Measurements from ENCODE around the gene SLC7A14.

The SLC7A14 gene

DNA sequence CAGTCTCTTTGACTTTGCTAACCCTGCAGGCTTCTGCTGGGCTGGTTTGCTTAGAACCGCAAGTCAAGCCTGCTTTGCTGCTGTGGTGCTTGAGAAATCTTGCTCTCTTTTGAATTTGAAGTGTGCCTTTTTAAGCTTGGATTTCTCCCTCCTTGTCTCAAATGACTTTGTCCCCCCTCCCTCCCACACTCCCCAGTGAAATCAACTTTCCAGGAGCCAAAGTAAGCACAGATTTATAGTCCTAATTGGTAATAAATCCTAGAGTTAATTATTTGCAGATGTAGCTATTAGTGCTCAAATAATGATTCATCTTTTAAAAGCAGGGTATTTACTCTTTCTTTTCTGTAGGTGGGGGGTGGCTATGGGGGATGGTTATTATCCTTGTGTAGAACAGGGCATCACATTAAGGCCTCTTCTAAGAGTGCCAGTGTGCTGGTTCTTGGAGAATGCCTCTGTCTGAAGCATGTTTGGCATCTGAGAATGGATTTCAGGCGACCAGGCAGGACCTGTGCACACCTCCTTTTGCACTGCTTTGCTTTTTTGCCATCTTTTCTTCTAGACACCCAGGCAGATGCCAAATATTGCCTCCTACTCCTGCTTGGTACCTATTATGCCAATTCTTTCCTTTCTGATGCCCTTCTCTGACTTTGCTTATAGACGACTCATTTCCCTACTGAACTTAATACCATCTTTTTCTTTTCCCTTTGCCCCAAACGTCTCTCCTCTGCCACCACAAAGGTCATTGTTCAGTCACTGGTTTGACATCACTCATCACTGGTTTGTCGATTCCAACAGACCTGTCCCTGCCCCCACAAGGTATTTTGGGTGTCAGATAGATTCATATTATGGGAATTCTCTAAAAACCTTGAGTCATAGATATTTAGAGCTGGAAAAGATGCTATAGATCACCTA, 116.5 kb downstream of the SLC7A14 start:
- peak; percentile 63 for DNase-seq (ENCODE audit: low spot score)

DNA sequence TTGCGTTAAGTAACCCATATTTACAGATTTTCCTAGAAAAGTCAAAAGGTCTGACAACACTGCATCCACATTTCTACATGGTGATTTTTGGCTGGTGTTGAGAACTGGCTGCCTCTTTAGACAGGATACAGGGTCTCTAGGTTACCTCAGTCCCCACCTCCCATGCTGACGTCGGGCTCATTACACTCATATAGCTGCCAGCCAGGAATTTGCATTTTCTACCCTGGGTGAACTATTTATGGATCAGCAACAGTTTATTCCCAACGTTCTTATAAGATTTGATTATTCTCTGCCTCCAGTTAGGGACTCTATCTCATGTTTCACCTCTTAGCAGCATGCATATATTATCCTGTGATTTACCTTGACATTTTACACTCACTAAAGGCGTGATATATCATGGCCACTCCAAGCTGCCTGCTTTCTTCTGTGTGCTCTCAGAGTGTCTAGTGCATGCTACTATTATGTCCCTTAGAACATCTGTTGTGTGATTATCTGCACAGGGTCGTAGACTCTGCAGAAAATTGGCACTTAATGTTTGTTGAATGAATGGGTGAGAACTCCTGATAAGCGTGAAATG, 118.2 kb downstream of the SLC7A14 start:
- DNase-seq (ENCODE audit: low spot score), result no peak

DNA sequence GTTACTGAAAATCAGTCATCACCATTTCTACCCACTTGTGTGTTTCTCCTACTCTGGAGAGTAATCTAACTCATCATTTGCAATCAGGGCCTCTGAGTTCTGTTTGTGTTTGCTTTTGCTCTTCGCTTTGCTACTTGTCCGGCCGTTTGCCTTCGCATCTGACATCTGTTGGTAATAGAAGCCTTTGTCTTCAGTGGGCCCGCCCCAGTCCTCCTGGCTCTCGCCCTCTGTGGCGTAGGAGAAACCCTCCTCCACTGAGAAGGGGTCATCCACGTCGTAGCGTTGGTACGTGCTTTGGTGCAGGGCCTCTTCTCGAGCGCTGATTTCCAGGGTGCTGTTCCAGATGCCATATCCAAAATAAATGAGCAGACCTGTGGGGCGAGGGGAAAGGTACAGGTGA, 118.9 kb downstream of the SLC7A14 start:
- DNase-seq (ENCODE audit: low spot score), result no peak

DNA sequence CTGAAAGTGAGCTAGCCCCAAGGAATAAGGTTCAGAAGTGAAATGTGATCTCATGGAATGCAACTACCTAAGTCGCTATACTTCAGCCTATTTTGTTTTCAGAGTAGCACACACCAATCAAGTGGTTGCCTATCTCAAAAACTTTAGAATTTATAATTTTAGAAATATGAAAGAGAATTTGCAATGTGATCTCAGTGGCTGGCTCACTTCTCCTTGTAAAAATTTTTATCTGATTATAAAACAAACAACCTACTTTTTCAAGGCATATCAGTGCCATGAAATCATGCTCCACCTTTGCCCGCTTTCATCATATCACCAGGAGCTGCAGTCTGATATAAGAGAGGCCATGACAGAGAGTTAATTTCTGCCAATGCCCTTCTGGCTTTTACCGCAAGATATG, 119.9 kb downstream of the SLC7A14 start:
- no peak for DNase-seq (ENCODE audit: low spot score)

DNA sequence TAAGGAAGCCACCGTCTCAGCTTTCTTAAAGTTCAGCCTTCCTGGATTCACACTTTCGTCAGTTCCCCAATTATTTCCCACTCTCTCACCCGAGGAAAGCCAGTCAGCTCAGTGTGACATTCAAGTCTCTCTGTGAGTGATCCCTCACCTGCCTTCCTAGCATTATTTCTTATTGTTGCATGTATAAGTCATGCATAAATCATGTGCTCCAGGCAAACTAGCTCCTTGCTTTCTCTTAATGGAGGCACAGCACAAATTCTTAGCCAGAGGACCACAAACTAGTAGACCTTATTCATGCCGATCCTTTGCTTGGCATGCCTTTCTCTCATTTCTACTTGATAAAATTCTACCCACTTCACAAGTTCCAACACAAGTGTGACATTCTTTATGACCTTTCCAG, 122.9 kb downstream of the SLC7A14 start:
- no peak for DNase-seq (ENCODE audit: low spot score)

DNA sequence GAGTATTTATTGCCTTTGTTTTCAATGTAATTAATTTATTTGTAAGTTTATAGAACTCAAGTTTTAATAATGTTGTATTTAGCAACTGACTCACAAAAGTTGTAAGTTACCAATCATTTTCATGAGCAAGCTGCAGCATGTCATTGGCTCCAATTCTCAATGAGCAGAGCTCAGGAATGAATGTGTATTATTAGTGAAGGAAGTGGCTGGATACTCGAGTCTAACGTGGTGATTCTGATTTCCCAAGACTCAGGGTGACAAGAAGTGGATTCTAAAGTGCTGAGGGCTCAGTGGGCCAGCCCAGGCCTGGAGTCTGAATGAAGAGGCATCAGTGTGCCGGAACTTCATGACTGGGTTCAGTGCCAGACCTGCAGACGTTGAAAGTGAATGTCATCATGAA, 127.6 kb downstream of the SLC7A14 start:
- DNase-seq (ENCODE audit: low spot score), result no peak

DNA sequence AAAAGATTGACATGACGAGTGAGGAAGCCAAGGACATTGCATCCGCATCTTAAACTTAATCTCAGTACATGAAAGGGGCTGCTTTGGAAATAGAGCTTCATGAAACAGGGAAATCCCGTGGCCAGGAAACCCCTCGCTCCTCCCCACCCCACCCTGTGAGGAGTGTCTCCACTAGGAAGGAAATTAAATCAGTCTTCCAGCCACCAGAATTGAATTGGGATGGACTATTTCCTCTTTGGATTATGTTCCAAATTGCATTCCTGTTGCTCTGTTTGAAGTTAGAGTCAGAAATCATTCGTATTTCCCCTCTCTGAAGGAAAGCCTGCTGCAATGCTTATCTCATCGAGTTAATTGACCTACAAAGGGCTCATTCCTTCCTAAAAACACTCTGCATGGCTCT, 131.4 kb downstream of the SLC7A14 start:
- no peak for DNase-seq (ENCODE audit: low spot score)

DNA sequence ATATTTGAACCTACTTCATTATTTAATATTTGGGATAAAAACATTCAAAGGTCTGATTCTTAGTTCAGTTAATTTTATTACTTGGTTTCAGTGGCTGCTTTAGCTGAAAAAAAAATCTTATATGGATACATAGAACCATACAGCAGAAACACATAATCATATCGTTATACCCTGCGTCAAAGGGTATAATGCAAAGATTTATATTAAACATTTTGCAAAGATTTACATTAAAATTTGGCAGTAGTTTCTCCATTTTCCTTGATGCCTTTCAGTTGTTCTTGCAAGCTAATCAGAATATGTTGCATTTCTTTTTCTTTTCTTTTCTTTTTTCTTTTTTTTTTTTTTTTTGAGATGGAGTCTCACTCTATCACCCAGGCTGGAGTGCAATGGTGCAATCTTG, 135.8 kb downstream of the SLC7A14 start:
- no peak for DNase-seq (ENCODE audit: low spot score)

DNA sequence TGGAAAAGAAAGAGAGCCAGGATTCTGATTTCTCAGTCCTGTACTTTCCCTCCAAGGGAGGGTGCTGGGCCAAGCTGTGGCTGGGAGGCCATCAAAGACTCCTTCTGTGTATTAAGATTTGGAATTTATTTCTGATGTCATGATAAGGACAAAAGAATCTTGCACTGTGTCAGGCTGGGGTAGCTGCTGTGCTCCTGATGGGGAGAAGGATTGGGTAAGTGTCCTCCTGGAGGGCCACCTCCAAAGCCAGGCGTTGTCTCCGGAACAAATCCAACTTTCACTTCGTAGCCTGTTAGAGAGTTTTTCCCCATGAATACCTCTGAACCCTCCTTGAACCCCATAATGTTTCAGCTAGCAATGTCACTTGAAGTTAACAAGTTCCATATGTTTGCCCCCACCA, 137.3 kb downstream of the SLC7A14 start:
- DNase-seq (ENCODE audit: low spot score), result no peak

DNA sequence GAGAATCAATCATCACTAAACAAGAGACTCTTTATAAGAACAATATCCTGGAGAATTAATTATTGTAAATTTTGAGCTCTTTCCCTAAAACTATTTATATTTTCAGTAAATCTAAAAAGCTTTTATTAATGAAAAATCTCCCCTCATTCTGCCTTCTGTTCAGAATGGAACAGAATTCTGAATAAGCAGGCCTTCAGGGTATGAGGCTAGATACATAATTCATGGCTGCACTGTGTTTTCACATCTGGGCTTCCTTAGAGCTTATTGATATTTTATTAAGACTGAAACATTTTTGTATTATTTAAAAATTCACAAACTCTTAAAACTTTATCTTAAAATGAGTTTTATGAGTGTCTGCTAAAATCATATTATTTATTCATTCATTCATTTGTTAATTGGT, 142.4 kb downstream of the SLC7A14 start:
- DNase-seq (ENCODE audit: low spot score), result no peak

DNA sequence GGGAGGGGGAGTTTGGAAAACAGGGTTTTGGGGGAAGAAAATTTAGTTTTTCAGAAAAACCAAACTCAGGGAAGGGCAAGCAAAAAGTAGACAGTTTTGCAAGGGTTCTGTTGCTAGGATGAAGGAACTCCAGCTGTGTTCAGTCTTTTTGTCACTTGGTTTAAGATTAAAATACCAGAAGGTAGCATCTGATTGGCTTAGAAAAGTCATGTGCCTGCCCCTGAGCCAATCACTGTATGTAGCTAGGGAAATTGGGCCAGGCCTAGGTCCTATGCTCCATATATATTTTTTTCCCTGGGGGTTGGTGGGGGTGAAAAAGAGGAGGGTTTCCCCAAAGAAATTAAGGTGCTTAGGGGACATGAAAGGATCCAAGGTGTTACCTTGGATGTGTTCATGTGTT, 142.9 kb downstream of the SLC7A14 start:
- DNase-seq (ENCODE audit: low spot score), result no peak

DNA sequence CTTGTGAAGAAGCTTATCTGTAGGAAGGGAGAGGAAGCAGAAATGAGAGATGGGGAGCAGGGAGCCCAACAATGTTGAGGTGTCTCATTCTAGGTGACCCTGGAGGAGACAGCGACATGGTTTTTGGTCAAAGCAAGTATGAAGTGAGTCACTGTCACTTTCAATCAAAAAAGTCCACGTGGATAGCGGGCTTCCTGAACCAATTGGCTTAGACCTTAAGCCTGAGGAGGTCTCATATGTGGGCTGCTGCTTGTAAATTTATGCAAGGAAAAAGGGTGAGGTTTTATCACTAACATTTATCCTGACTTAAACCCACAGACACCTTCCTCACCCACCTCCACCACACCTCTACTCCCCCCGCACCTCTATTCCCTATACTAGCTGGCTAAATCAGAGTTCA, 144.5 kb downstream of the SLC7A14 start:
- DNase-seq (ENCODE audit: low spot score), result no peak

DNA sequence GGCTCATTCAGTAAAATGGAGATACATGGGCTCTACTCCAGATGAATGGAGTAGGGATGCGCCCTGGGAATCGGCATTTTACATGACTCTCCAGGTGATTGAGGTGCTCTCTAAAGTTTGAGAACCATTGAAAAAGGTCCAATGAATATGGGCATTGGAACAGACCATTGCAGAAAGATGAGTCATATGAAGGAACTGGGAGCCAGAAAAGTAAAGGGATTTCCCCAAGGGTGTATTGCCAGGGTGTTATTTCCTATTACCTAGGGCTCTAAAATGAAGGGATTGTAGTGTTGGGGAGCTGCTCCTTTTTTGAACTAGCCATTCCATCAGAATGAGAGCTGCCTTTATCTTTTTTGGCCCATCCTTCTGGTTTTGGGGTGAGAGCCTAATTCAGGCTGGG, 145.5 kb downstream of the SLC7A14 start:
- no peak for DNase-seq (ENCODE audit: low spot score)

DNA sequence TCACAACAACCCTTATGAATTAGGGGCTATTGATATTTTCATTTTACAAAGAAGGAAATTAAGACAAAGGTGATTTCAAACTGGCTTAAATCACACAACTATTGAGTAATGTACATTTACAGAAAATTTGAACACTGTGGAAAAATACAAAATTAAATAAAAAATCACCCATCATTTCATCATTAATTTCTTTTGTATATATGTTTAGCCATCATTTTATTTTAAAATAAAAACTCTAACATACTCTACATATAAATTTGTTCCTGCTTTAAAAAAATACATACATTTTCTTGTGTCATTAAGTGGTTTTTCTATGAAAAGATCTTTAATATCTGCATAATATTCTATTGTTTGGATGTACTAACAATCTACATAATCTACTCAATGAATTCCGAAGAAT, 147.0 kb downstream of the SLC7A14 start:
- DNase-seq (ENCODE audit: low spot score), result no peak

DNA sequence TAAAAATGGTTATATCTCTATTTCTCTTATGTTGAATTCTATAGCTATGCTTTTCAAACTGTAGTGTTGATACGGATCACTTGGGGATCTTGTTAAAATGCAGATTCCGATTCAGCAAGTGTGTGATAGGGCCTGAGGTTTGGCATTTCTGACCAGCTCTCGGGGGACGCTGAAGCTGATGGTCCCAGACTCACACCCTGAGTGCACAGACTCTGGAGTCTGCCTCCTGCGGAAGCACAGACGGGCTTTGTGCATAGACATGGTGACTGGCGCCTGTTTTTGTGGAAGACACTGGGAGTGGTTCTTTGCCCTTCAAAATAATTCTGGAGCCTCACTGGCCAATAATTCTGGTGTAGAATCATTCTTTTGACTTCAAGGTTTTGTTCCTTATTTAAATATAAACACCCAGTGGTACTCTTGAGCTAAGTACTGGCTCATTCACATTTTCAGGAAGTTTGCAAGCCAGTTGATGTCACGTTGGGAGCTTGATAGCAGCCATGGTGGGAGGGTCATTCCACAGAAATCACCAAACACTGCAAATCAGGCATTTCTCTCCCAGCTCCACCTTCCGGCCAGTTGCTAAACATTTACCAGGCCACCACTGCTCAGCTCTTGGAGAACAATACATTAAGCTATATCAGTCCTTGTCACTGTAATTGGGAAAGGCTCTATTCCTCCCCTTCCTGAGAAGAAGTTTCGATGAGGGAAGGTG, 148.0 kb downstream of the SLC7A14 start:
- no peak for DNase-seq (ENCODE audit: low spot score)

DNA sequence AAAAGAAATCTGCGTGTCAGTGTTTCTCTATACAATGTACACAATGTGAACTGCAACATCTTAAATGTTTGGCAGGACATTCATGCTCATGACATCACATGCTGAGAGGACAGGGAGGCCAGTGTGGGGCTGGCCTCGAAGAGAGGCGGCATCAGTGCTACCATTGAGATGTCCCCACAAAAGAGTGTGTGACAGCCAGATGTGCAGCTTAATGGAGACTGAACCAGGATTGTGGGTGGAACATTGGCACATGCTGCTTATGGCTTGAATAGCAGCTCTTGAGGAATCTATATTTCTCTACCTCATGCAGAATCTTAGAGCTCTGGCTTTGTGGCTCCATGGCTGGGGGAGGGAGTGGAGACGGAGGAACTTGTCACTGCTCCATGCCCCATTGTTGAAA, 148.7 kb downstream of the SLC7A14 start:
- DNase-seq (ENCODE audit: low spot score), result no peak

DNA sequence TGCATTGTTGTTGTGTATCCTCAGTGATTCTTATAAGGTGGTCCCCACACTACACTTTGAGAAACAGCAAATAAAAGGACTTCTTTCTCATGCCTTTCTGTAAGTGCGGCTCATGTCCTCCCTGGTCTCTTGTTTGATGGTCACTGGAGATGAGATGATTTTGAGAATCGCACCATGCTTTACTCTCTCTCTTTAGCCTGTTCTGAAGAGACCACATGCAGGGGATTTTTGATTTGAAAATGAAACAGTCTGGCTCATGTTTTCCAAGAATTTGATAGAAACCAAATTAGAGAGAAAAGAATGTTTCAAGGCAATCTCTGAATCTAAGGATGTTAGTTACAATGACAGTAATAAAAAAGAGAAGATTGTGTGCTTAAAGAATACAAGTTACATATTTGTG, 149.2 kb downstream of the SLC7A14 start:
- DNase-seq (ENCODE audit: low spot score), result no peak

DNA sequence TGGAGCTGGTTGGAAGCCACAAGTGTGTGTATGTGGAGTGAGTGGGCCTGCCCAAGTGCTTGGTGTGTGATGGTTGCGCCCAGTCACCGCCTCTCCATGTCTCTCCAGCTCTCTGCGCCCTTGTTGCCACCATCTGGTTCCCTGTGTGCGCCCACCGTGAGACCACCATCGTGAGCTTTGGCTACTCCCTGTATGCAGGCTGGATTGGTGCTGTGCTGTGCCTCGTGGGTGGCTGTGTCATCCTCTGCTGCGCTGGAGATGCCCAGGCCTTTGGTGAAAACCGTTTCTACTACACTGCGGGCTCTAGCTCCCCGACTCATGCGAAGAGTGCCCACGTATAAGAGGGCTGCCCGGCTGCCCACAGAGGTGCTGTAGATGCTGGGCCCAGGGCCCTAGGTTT, 153.5 kb downstream of the SLC7A14 start:
- DNase-seq (ENCODE audit: low spot score), result no peak

DNA sequence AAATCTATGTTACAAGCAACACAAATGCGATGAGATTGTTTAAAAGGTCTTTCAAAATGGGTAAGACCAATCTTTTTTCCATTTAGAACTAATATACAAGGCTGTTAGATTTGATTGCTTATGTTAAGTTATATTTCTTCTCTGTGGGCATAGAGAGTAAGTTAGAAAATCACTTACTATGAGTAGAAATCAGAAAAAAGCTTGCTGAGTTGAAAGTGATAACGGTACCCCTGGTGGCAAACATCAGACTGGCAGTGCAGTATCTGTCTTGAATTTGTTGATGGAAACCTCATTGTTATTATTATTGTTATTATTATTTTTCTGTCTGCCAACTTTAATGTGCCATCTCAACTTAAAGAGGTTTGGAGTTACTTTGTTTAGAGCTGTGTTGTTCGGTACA, 154.8 kb downstream of the SLC7A14 start:
- DNase-seq (ENCODE audit: low spot score), result no peak

DNA sequence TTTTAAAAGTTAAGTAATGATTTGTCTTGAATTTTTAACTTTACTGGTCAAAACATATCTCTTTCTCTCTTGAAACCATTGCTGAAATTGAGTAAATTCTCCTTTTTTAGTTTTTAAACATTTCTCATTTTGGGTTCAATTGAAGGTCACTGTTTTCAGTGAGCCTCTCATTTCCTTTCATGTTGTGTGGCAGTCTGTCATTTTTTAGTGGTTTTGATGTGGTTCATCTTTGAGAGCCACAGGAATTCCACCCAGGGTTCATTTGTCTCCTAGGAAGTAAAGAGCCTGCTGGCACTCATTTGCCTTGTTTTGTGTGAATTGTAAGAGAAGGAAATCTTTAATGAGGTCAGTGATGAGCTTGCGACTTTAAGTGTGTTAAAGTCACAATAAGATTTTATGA, 156.8 kb downstream of the SLC7A14 start:
- peak; percentile 41 for DNase-seq (ENCODE audit: low spot score)

DNA sequence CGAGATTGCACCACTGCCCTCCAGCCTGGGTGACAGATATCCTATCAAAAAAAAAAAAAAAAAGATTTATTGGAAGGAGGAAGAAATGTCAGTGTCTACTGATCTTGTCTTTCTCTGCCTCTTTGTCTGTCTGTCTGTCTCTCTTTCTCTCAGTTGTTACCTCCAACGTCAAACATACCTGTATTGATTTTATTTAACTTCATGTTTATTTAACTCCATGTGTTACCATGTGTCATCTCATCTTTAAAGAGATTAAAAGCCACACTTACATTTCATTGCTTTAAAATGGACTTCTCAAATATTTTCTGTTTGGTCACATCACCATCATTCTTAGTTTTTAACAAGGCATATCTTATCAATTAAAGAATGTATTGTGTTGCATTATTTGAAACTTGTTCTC, 157.8 kb downstream of the SLC7A14 start:
- DNase-seq (ENCODE audit: low spot score), result no peak

DNA sequence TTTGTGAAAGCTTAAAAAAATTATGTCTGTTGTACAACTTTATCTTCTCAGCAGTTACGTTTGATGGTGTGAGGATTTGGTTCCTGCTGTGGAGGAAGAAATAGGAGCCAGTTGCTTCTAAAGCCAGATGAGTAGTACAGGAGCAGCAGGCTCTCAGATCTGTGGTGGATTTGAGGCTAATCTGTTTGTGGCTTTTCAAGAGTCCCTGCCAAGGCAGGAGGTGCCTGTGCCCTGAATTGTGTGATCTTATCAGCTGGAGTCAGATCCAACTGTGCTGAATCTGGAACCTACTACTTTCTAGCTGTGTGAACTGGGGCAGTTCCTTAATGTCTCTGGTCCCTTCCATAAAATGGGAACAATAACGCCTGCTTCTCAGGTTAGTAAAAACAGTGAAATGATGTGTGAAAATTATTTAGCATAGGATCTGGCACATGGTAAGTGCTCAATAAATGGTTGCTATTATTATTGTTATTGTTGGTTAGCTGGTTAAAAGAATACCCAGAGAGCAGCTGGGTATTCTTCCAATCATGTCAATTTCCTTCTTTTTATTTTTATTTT, 159.6 kb downstream of the SLC7A14 start:
- DNase-seq (ENCODE audit: low spot score), result no peak
